Esophagus muscularis mucosa (tissue), 4 donors: ENCODE results near the gene CENPX. TPM values are rescaled to one million over a fixed set of nuclear protein-coding genes. Genes with fewer than 3 reads are reported as not detected.

Experiments
- DNase-seq: peaks from one replicate; pipeline ENCODE4 v3.0.0-alpha.2; 2017; ENCODE audit errors: extremely low spot score
- H3K27ac ChIP-seq, 4 donors: fragments of 200-600 bp; sonication (generic); replicated peaks in 1 of 4; 1 replicate in 3 of 4; 2 replicates in 1 of 4; pipeline ENCODE4 v1.5.1; 2016 to 2019; ENCODE audit warnings: mild to moderate bottlenecking in 1 of 4
- H3K27me3 ChIP-seq, 4 donors: fragments of 200-600 bp; sonication (generic); one replicate each; pipeline versions ENCODE4 v1.5.1 to v1.6.0; 2016 to 2019
- H3K36me3 ChIP-seq, 4 donors: fragments of 200-600 bp; sonication (generic); one replicate each; pipeline ENCODE4 v1.5.1; 2016 to 2019
- H3K4me1 ChIP-seq, 4 donors: fragments of 200-600 bp; sonication (generic); one replicate each; pipeline ENCODE4 v1.5.1; 2016 to 2019
- H3K4me3 ChIP-seq, 4 donors: fragments of 200-600 bp; sonication (generic); 1 replicate in 2 of 4; 2 replicates in 2 of 4; pipeline ENCODE4 v1.5.1; 2016 to 2019; ENCODE audit warnings: mild to moderate bottlenecking in 4 of 4, moderate library complexity in 1 of 4
- H3K9me3 ChIP-seq, 4 donors: fragments of 200-600 bp; sonication (generic); 1 replicate in 3 of 4; 2 replicates in 1 of 4; pipeline ENCODE4 v1.5.1; 2016 to 2019
- EP300 ChIP-seq: sonication (generic); formaldehyde crosslinking; IDR thresholded peaks from one replicate; pipeline ENCODE4 v1.6.1; 2017; ENCODE audit warnings: antibody characterized with exemption
- POLR2A ChIP-seq: fragments of 450-650 bp; IDR thresholded peaks from one replicate; pipeline ENCODE4 v1.6.1; 2017; ENCODE audit warnings: antibody characterized with exemption, moderate library complexity, mild to moderate bottlenecking, low read depth
- POLR2AphosphoS5 ChIP-seq, 2 donors: sonication (generic); formaldehyde crosslinking; IDR thresholded peaks; one replicate each; pipeline ENCODE4 v1.6.1; 2017; ENCODE audit warnings: antibody characterized with exemption in 2 of 2
- WGBS: methylation state at CpG from one replicate; pipeline ENCODE4 v1.1.5; 2018; 5-methylcytosine and 5-hydroxymethylcytosine counted together
- intact Hi-C: fragments of 100-400 bp; cut with DNase I; formaldehyde crosslinking; loops from one replicate; pipeline ENCODE4 v1.15.1; 2023
- total RNA-seq, 4 donors: library from RNA; depleted of rRNA; stranded (reverse); fragments of >200 nt; gene quantifications; one replicate each; pipeline versions ENCODE4 v1.1.0 to v1.2.1, GENCODE V29; 2016
- TF ChIP-seq, protein P1 (sequence below), 3 experiments: fragments of 200-600 bp in 2 of 3; fragments of 450-650 bp in 1 of 3; sonication (generic) in 2 of 3; IDR thresholded peaks; one replicate each; pipeline ENCODE4 v1.5.1; 2017 to 2019; ENCODE audit warnings: antibody characterized with exemption in 3 of 3, mild to moderate bottlenecking in 2 of 3, moderate library complexity in 1 of 3

Gene CENPX
- total RNA-seq, 4 donors from 2014 or later = 62.5 to 109 (median 95.5) TPM

DNA sequence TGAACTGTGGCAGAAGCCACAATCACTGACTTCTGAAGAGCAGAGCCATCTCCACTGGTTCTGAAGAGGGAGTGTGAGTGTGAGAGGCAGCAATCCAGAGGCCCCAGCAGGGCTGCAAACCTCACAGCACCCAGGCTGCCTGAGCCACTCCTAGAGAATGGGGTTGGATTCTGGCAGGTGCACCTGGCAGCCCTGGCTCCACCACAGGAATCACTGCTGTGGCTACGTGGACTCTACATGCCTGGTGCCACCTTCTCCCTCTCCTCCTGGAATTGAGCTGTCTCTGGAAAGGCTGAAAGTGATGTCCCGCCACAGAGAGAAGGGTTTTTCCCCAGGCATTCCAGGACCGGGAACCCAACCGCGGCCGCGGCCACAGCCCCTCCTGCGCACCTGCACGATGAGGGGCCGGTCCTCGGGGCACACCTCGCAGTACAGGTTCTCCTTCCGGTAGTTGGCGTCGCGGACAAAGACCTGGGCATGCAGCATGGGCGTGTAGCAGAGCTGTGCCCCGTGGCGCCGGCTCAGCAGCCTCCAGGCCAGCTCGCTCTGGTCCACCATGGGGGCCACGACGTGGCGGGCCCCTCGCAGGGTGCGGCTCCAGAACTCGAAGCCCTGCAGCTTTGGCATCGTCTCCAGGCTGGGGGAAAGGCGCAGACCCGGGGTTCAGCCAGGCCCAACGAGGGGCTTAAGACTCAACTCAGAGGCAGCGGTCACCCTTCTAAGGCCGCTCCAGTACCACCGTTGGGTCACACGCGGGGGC, 41.9 kb upstream of the CENPX start:
- peaks cover 25 to 33% (median 28%) of the 10 kb centered on the region in 4 donors for H3K4me1 ChIP-seq
- H3K27me3 ChIP-seq = no peaks in the 10 kb centered on the region
- peak overlapping the region; percentile 79 to 91 (median 88) for H3K27ac ChIP-seq
- 43% methylated on average over 22 of the region's 36 CpGs for WGBS
- intact Hi-C loops = no loop called here
- H3K9me3 ChIP-seq = no peaks in the 10 kb centered on the region
- H3K36me3 ChIP-seq = peaks cover 17 to 48% (median 45%) of the 10 kb centered on the region in 4 donors
- peak overlapping the region; percentile 80 to 90 (median 86) for H3K4me3 ChIP-seq
- TF ChIP-seq, protein P1, sequence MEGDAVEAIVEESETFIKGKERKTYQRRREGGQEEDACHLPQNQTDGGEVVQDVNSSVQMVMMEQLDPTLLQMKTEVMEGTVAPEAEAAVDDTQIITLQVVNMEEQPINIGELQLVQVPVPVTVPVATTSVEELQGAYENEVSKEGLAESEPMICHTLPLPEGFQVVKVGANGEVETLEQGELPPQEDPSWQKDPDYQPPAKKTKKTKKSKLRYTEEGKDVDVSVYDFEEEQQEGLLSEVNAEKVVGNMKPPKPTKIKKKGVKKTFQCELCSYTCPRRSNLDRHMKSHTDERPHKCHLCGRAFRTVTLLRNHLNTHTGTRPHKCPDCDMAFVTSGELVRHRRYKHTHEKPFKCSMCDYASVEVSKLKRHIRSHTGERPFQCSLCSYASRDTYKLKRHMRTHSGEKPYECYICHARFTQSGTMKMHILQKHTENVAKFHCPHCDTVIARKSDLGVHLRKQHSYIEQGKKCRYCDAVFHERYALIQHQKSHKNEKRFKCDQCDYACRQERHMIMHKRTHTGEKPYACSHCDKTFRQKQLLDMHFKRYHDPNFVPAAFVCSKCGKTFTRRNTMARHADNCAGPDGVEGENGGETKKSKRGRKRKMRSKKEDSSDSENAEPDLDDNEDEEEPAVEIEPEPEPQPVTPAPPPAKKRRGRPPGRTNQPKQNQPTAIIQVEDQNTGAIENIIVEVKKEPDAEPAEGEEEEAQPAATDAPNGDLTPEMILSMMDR (IDR thresholded peaks at IDR 0.05) = no peak
- no peak for DNase-seq

DNA sequence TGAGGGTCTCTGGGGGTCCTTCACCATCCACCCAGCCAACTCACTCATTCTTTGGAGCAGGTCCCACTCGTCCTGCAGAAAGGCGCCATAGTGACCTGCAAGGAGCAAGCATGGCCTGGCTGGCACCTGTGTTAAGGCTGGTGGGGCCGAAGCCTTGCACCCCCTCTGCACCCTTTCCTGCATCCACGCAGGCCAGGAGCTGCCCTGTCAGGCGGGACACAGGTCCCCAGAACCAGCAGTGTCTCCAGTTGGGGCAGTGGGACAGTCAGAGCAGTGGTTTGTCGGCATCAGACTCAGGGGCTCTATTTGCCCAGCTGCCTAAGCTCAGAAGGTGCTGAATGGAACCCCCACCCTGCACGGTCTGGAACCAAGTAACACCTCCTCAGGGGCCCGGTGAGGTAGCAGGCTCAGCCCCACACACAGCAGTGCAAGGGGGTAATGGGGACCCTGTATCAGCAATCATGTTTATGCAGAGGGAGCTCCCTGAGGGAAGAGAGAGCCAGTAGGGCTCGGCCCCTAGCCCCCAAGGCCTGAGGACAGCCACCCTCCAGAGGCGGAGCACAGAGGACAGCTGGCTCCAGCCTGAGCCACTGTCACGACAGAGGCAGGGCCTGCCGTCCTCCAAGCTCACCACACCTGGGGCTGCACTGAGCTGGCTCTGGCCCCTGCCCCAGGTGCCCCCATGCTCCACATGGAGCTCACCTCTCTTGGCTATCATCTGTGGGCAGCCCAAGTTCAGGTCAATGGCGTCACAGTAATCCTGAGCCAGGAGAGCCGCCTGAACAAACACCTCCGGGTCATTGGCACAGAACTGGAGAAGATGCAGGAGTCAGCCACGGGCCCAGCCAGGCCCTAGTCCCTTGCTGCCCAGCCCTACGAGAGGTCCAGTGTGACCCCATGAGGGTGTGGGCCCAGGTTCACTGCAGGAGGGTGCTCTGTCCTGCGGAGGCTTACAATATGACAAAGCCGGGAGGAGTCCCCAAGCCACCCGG, 41.0 kb upstream of the CENPX start:
- H3K36me3 ChIP-seq = peaks cover 22 to 57% (median 54%) of the 10 kb centered on the region in 4 donors
- WGBS = 76% methylated on average over 14 of the region's 20 CpGs
- H3K27me3 ChIP-seq = no peaks in the 10 kb centered on the region
- peaks cover 25 to 33% (median 28%) of the 10 kb centered on the region in 4 donors for H3K4me1 ChIP-seq
- H3K27ac ChIP-seq = no peak overlapping the region
- intact Hi-C loops = no loop called here
- TF ChIP-seq EP300 (no peak), POLR2A (no peak), POLR2AphosphoS5 (IDR thresholded peaks at IDR 0.05) (no peak)
- TF ChIP-seq, protein P1 (IDR thresholded peaks at IDR 0.05) = no peak
- no peaks in the 10 kb centered on the region for H3K9me3 ChIP-seq
- no peak for DNase-seq
- H3K4me3 ChIP-seq = peak overlapping the region in 1 of 4 donors; percentile 90

DNA sequence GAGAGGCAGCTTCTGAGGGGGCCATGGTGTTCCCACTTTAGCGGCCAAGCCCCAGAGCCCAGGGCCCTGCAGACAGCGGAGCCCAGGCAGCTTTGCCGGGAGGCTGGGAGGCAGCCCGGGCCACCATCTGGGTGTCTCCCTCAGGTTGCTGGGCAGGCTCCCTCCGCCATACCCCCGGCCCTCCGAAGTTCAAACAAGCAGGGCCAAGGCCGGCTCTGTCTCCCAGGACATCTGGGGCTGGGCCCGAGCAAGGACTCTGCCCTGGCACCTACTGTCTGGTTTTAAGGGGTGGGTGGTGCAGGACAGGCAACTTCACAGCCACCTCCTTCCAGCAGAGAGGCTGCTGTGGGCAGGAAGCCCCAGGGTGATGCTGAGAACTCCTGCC, 40.3 kb upstream of the CENPX start:
- no peak overlapping the region for H3K27ac ChIP-seq
- intact Hi-C loops = no loop called here
- TF ChIP-seq EP300 = no peak
- H3K36me3 ChIP-seq = peaks cover 22 to 64% (median 61%) of the 10 kb centered on the region in 4 donors
- WGBS = no CpG with 5 or more reads among the region's 9 CpGs
- no peak overlapping the region for H3K4me3 ChIP-seq
- no peaks in the 10 kb centered on the region for H3K9me3 ChIP-seq
- no peak for DNase-seq
- peaks cover 25 to 33% (median 28%) of the 10 kb centered on the region in 4 donors for H3K4me1 ChIP-seq
- H3K27me3 ChIP-seq = no peaks in the 10 kb centered on the region

DNA sequence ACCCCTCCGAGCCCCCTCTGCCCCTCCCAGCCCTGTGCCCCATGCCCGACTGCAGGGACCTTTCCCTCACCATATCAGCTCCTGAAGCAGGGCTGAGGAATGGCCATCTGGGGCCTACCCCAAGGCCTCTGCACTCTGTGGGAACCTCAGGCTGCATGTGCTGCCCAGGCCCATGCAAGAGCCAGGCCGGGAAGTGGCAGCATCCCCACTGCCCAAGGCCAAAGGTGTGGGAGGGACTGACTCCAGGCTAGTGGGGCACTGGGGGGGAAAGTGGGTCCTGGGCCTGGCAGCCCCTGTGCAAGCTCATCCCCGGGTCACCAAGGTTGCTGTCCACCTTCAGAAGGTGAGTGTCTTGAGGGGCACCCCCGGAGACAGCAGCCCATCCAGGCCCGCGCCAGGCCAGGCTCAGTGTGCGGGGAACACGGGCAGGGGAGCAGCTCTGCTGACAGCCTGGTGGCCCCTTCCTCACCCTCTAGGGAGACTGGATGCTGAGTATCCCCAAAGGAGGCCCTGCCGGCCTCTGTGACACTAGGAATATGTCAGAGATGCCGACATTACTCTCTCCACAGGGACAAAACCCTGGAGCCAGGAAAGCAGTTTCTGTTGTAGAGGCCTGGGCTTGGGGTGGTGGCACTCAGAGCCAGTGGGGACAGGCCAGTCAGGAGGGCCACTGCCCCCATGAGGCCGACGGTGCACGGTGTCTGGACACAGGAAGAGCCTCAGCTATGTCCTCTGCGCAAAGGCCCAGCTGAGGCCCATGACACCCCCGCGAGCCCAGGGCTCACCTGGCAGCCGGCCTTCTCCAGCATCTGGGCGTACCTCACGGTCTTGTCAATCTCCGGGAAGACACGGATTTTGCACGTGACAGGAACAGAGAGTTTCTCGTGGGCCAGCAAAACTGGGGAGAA, 39.7 kb upstream of the CENPX start:
- H3K4me3 ChIP-seq = no peak overlapping the region
- H3K27me3 ChIP-seq = no peaks in the 10 kb centered on the region
- H3K36me3 ChIP-seq = peaks cover 28 to 71% (median 68%) of the 10 kb centered on the region in 4 donors
- DNase-seq = no peak
- peaks cover 25 to 33% (median 28%) of the 10 kb centered on the region in 4 donors for H3K4me1 ChIP-seq
- intact Hi-C loops = no loop called here
- 86% methylated on average over 16 of the region's 24 CpGs for WGBS
- TF ChIP-seq POLR2A (no peak), POLR2AphosphoS5 (IDR thresholded peaks at IDR 0.05) (no peak), EP300 (no peak)
- TF ChIP-seq, protein P1 (IDR thresholded peaks at IDR 0.05) = no peak
- no peak overlapping the region for H3K27ac ChIP-seq
- no peaks in the 10 kb centered on the region for H3K9me3 ChIP-seq
